ENCODE data around the gene IFNGR2.

IFNGR2 gene

GRCh38 chr21:33391656-33392055, 11.6 kb upstream of the IFNGR2 start:
- TF ChIP-seq CREB5 (CRISPR knock-in tag; IDR thresholded peaks at IDR 0.05; ENCODE audit: low read depth) (no peak), TSHZ2 (CRISPR knock-in tag; IDR thresholded peaks at IDR 0.05) (no peak), ZNF70 (CRISPR knock-in tag; IDR thresholded peaks at IDR 0.05) (no peak), RARB (CRISPR knock-in tag; IDR thresholded peaks at IDR 0.05) (no peak), GLIS3 (CRISPR knock-in tag; IDR thresholded peaks at IDR 0.05) (no peak), TOX (CRISPR knock-in tag; IDR thresholded peaks at IDR 0.05; ENCODE audit: borderline replicate concordance) (no peak), CSRNP3 (CRISPR knock-in tag; IDR thresholded peaks at IDR 0.05) (no peak), BACH2 (CRISPR knock-in tag; IDR thresholded peaks at IDR 0.05; ENCODE audit: borderline replicate concordance) (no peak), PATZ1 (CRISPR knock-in tag; IDR thresholded peaks at IDR 0.05; ENCODE audit: borderline replicate concordance) (no peak), ZNF565 (CRISPR knock-in tag; conservative IDR thresholded peaks at IDR 0.05; ENCODE audit: low read depth) (no peak), TCF4 (CRISPR knock-in tag; IDR thresholded peaks at IDR 0.05; ENCODE audit: borderline replicate concordance) (no peak), PPARA (CRISPR knock-in tag; IDR thresholded peaks at IDR 0.05; ENCODE audit: borderline replicate concordance) (no peak), ZFP3 (CRISPR knock-in tag; IDR thresholded peaks at IDR 0.05) (no peak), ISL1 (CRISPR knock-in tag; IDR thresholded peaks at IDR 0.05) (no peak), CSDC2 (CRISPR knock-in tag; IDR thresholded peaks at IDR 0.05) (no peak), ARNTL (CRISPR knock-in tag; IDR thresholded peaks at IDR 0.05; ENCODE audit: borderline replicate concordance, low read depth) (no peak), ESRRG (CRISPR knock-in tag; IDR thresholded peaks at IDR 0.05) (no peak)
- ATAC-seq: no peak

GRCh38 chr21:33392284-33392985, 10.8 kb upstream of the IFNGR2 start:
- TF ChIP-seq CREB5 (CRISPR knock-in tag; IDR thresholded peaks at IDR 0.05; ENCODE audit: low read depth): no peak
- no peak for TF ChIP-seq ZNF565 (CRISPR knock-in tag; conservative IDR thresholded peaks at IDR 0.05; ENCODE audit: low read depth)
- TF ChIP-seq TOX (CRISPR knock-in tag; IDR thresholded peaks at IDR 0.05; ENCODE audit: borderline replicate concordance): no peak
- no peak for TF ChIP-seq ZFP3 (CRISPR knock-in tag; IDR thresholded peaks at IDR 0.05)
- TF ChIP-seq ISL1 (CRISPR knock-in tag; IDR thresholded peaks at IDR 0.05): no peak
- TF ChIP-seq ARNTL (CRISPR knock-in tag; IDR thresholded peaks at IDR 0.05; ENCODE audit: borderline replicate concordance, low read depth): no peak
- no peak for TF ChIP-seq CSDC2 (CRISPR knock-in tag; IDR thresholded peaks at IDR 0.05)
- TF ChIP-seq TSHZ2 (CRISPR knock-in tag; IDR thresholded peaks at IDR 0.05): no peak
- TF ChIP-seq PATZ1 (CRISPR knock-in tag; IDR thresholded peaks at IDR 0.05; ENCODE audit: borderline replicate concordance): no peak
- ATAC-seq: no peak
